HepG2 (cell line): ENCODE results near the gene SNAPIN. TPM values are rescaled to one million over a fixed set of nuclear protein-coding genes. Genes with fewer than 3 reads are reported as not detected.

Experiments used
- GATAD2A ChIP-seq: IDR thresholded peaks from 2 replicates; pipeline ENCODE4 v1.6.1; 2016
- HOXD1 ChIP-seq: sonication (generic); formaldehyde crosslinking; IDR thresholded peaks from 2 replicates; pipeline ENCODE4 v1.5.0; 2020; ENCODE audit warnings: missing genetic modification reagents
- NFRKB ChIP-seq: fragments of 450-650 bp; IDR thresholded peaks from 2 replicates; pipeline ENCODE4 v1.6.1; 2017
- NONO ChIP-seq, 2 experiments: fragments of 450-650 bp in 1 of 2; sonication (generic) in 1 of 2; formaldehyde crosslinking in 1 of 2; IDR thresholded peaks in 1 of 2; conservative IDR thresholded peaks in 1 of 2; 2 replicates each; pipeline versions ENCODE4 v1.6.1 to v1.8.0; 2017 to 2022; ENCODE audit warnings: mild to moderate bottlenecking in 1 of 2, missing genetic modification reagents in 1 of 2, moderate library complexity in 1 of 2
- RFX1 ChIP-seq: fragments of 450-650 bp; IDR thresholded peaks from 2 replicates; pipeline ENCODE4 v1.6.1; 2017
- SIN3A ChIP-seq: IDR thresholded peaks from 2 replicates; pipeline ENCODE4 v1.6.1; 2011; ENCODE audit warnings: low read depth, mild to moderate bottlenecking, control low read depth, low read length, borderline replicate concordance
- SRSF1 ChIP-seq: fragments of 200-400 bp; formaldehyde crosslinking; optimal IDR thresholded peaks from 2 replicates; pipeline ENCODE3; 2017; ENCODE audit warnings: mild to moderate bottlenecking, low read depth, low read length, moderate library complexity
- TSC22D2 ChIP-seq: sonication (generic); formaldehyde crosslinking; IDR thresholded peaks from 2 replicates; pipeline ENCODE4 v1.5.1; 2020; ENCODE audit warnings: missing genetic modification reagents, mild to moderate bottlenecking, borderline replicate concordance
- ZBTB34 ChIP-seq: sonication (generic); formaldehyde crosslinking; IDR thresholded peaks from 2 replicates; pipeline ENCODE4 v1.8.0; 2022; ENCODE audit warnings: mild to moderate bottlenecking, missing genetic modification reagents
- ZNF143 ChIP-seq: sonication (generic); formaldehyde crosslinking; IDR thresholded peaks from 2 replicates; pipeline ENCODE4 v1.4.0; 2020; ENCODE audit warnings: missing genetic modification reagents
- ZNF503 ChIP-seq: sonication (generic); formaldehyde crosslinking; IDR thresholded peaks from 2 replicates; pipeline ENCODE4 v1.4.0; 2020; ENCODE audit warnings: missing genetic modification reagents
- ZNF782 ChIP-seq: sonication (generic); formaldehyde crosslinking; IDR thresholded peaks from 2 replicates; pipeline ENCODE4 v1.4.0; 2020; ENCODE audit warnings: missing genetic modification reagents, mild to moderate bottlenecking, borderline replicate concordance
- polyA plus RNA-seq, 8 experiments: library from polyadenylated mRNA; depleted of rRNA in 3 of 8; stranded (reverse) in 7 of 8; unstranded in 1 of 8; fragments of >200 nt; fragmentation: Illumina TruSeq in 4 of 8; extraction: Trizol in 4 of 8; gene quantifications; 2 replicates each; pipeline versions ENCODE4 v1.2.1 to v1.2.3, GENCODE V29; 2011 to 2016; ENCODE audit warnings: low read depth in 4 of 8, missing spikeins in 1 of 8, mixed read lengths in 1 of 8; ENCODE audit not compliant: insufficient read depth in 1 of 8
- total RNA-seq, 5 experiments: library from RNA; depleted of rRNA; stranded (reverse); fragments of >200 nt; fragmentation: Illumina TruSeq; extraction: Trizol; gene quantifications; 2 replicates each; pipeline ENCODE4 v1.2.3, GENCODE V29; 2016; ENCODE audit warnings: low read depth in 1 of 5
- TF ChIP-seq, protein P1 (sequence below): sonication (generic); formaldehyde crosslinking; IDR thresholded peaks from 2 replicates; pipeline ENCODE4 v1.4.0; 2020; ENCODE audit warnings: low read depth, mild to moderate bottlenecking, missing genetic modification reagents
- TF ChIP-seq, protein P2 (sequence below): sonication (generic); formaldehyde crosslinking; IDR thresholded peaks from 2 replicates; pipeline ENCODE4 v1.5.0; 2020; ENCODE audit warnings: mild to moderate bottlenecking, missing genetic modification reagents
- TF ChIP-seq, protein P3 (sequence below): IDR thresholded peaks from 2 replicates; pipeline ENCODE4 v1.6.1; 2016; ENCODE audit warnings: low read depth, control low read depth
- TF ChIP-seq, protein P4 (sequence below): sonication (generic); formaldehyde crosslinking; IDR thresholded peaks from 2 replicates; pipeline ENCODE4 v1.8.1; 2023; ENCODE audit warnings: mild to moderate bottlenecking, moderate library complexity, missing genetic modification reagents

The SNAPIN gene
- total and polyA plus RNA-seq, 2 of the 13 experiments (the other 11 are each of a cell fraction or from before 2014, with no cell fraction given): 23.9 to 25.7 TPM

- peak; percentile 55 for TF ChIP-seq GATAD2A (CRISPR knock-in tag)
- TF ChIP-seq, protein P1, sequence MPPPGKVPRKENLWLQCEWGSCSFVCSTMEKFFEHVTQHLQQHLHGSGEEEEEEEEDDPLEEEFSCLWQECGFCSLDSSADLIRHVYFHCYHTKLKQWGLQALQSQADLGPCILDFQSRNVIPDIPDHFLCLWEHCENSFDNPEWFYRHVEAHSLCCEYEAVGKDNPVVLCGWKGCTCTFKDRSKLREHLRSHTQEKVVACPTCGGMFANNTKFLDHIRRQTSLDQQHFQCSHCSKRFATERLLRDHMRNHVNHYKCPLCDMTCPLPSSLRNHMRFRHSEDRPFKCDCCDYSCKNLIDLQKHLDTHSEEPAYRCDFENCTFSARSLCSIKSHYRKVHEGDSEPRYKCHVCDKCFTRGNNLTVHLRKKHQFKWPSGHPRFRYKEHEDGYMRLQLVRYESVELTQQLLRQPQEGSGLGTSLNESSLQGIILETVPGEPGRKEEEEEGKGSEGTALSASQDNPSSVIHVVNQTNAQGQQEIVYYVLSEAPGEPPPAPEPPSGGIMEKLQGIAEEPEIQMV (CRISPR knock-in tag): peak; percentile 51; the same call in 1 of the 2 replicates
- TF ChIP-seq RFX1: peak; percentile 7; the same call in 1 of the 2 replicates
- 0 out of 2 replicates have a peak, but pooled peaks have one; percentile 16 for TF ChIP-seq HOXD1 (CRISPR knock-in tag)
- TF ChIP-seq, protein P2, sequence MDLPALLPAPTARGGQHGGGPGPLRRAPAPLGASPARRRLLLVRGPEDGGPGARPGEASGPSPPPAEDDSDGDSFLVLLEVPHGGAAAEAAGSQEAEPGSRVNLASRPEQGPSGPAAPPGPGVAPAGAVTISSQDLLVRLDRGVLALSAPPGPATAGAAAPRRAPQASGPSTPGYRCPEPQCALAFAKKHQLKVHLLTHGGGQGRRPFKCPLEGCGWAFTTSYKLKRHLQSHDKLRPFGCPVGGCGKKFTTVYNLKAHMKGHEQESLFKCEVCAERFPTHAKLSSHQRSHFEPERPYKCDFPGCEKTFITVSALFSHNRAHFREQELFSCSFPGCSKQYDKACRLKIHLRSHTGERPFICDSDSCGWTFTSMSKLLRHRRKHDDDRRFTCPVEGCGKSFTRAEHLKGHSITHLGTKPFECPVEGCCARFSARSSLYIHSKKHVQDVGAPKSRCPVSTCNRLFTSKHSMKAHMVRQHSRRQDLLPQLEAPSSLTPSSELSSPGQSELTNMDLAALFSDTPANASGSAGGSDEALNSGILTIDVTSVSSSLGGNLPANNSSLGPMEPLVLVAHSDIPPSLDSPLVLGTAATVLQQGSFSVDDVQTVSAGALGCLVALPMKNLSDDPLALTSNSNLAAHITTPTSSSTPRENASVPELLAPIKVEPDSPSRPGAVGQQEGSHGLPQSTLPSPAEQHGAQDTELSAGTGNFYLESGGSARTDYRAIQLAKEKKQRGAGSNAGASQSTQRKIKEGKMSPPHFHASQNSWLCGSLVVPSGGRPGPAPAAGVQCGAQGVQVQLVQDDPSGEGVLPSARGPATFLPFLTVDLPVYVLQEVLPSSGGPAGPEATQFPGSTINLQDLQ: no peak
- TF ChIP-seq ZNF503 (CRISPR knock-in tag): no peak; the same call in 1 of the 2 replicates
- TF ChIP-seq NONO (IDR thresholded peaks at IDR 0.05): no peak
- TF ChIP-seq NONO (CRISPR knock-in tag; conservative IDR thresholded peaks at IDR 0.05): peak; percentile 50; the same call in 1 of the 2 replicates
- TF ChIP-seq ZBTB34 (CRISPR knock-in tag): no peak
- peak; percentile 41 for TF ChIP-seq SRSF1
- TF ChIP-seq ZNF782 (CRISPR knock-in tag): peak; percentile 59; the same call in 1 of the 2 replicates
- peak; percentile 68; the same call in 1 of the 2 replicates for TF ChIP-seq NFRKB
- TF ChIP-seq, protein P3, sequence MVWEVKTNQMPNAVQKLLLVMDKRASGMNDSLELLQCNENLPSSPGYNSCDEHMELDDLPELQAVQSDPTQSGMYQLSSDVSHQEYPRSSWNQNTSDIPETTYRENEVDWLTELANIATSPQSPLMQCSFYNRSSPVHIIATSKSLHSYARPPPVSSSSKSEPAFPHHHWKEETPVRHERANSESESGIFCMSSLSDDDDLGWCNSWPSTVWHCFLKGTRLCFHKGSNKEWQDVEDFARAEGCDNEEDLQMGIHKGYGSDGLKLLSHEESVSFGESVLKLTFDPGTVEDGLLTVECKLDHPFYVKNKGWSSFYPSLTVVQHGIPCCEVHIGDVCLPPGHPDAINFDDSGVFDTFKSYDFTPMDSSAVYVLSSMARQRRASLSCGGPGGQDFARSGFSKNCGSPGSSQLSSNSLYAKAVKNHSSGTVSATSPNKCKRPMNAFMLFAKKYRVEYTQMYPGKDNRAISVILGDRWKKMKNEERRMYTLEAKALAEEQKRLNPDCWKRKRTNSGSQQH (CRISPR knock-in tag): peak; percentile 52; the same call in 1 of the 2 replicates
- no peak for TF ChIP-seq ZNF143 (CRISPR knock-in tag)
- TF ChIP-seq, protein P4, sequence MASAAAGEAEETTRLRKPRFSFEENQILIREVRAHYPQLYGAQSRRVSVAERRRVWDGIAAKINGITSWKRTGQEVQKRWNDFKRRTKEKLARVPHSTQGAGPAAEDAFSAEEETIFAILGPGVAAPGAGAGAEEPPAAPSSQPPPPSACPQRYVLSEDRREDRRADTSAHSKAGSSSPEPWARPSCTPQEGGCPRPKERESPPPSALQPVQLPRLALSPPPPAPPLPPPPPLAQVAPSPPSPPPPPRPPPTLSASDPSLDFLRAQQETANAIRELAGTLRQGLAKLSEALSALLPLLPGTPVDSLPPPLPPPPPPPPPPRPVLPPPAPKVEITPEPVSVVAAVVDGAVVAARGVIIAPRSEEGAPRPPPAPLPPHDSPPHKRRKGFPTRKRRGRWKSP (CRISPR knock-in tag): peak; percentile 75; the same call in 1 of the 2 replicates
- TF ChIP-seq TSC22D2 (CRISPR knock-in tag): no peak
- TF ChIP-seq SIN3A: 0 out of 2 replicates have a peak, but pooled peaks have one; percentile 47
Observed at GRCh38 chr1:153608742-153609584, 49.5 kb upstream of the SNAPIN start (continued).
